HEK293T (cell line): Measurements from ENCODE around the gene NDUFS7.

Source experiments
- BHLHE40 ChIP-seq: fragments of 450-650 bp; IDR thresholded peaks from 2 replicates; pipeline ENCODE4 v1.6.1; 2016; ENCODE audit warnings: mild to moderate bottlenecking, moderate library complexity, borderline replicate concordance
- FOXA1 ChIP-seq: fragments of 450-650 bp; IDR thresholded peaks from 2 replicates; pipeline ENCODE4 v1.6.1; 2016; ENCODE audit warnings: mild to moderate bottlenecking
- FOXM1 ChIP-seq: fragments of 450-650 bp; IDR thresholded peaks from 2 replicates; pipeline ENCODE4 v1.6.1; 2017; ENCODE audit warnings: mild to moderate bottlenecking, borderline replicate concordance
- SP1 ChIP-seq: fragments of 450-650 bp; IDR thresholded peaks from 2 replicates; pipeline ENCODE4 v1.6.1; 2017
- TARDBP ChIP-seq: fragments of 450-650 bp; IDR thresholded peaks from 2 replicates; pipeline ENCODE4 v1.6.1; 2016

DNA sequence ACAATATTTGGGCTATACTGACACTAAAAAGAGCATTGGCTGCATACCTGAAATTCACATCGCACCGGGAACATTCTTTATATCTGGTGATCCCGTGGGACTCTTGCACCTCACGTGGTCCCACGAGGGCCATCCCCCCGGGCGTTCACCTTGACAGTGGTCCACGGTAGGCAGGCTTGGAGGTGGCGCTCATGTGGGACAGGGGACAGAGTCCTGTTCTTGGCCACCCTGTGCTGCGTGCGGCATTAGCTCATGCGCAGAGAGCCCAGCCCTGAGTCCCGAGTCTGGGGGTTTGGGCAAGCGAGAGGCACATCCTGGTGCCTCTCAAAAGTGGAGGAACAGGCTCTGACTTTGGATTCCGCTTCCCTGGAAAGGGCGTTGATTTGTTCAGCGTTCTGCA, 10.1 kb downstream of the NDUFS7 start:
- TF ChIP-seq BHLHE40: no peak
- TF ChIP-seq TARDBP: no peak
- no peak for TF ChIP-seq FOXA1
- no peak for TF ChIP-seq FOXM1
- TF ChIP-seq SP1: no peak
